Measurements from ENCODE around the gene CDCA5.

CDCA5 gene

DNA sequence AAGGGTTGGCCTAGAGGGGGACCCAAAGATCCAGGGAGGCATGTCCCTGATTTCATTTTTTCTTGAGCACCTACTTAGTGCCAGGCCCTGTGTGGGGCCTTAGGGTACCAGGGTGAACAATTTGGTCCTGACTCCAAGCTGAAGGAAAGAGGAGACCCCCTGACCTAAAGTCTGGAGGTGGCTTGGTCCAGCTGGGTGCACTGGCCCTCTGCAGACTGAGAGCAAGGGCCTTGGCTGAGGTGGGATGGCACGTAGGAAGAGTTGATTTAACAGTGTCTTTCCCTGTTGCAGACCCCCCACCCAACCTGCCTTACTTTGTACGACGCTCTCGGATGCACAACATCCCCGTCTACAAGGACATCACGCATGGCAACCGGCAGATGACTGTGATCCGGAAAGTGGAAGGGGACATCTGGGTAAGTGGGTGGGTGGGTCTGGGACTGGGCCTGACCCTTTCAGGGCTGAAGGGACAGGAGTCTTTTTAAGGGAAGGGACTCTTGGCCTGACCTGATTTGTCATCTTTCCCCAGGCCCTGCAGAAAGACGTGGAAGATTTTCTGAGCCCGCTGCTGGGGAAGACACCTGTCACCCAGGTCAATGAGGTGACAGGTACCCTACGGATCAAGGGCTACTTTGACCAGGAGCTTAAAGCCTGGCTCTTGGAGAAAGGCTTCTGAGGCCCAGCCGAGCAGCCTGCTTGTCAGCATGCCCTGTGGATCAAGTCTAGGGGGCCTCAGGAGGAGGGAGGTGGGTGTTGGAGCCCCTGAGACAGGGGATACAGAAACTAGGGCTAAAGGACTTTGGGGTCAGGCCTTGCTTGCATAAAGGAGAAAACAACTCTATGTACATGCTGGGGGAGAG lies 41.6 kb upstream of the CDCA5 start:
- H3K9me3 ChIP-seq (ENCODE audit: insufficient read depth, low read length): no peaks in the 10 kb centered on the region
- TF ChIP-seq EZH2phosphoT487 (IDR thresholded peaks at IDR 0.05; ENCODE audit: low read depth): no peak
- no peak overlapping the region for H3K4me3 ChIP-seq (ENCODE audit: low read length)
- H3K27ac ChIP-seq (ENCODE audit: low read length): no peak overlapping the region
- H2AFZ ChIP-seq (ENCODE audit: low read depth, low read length): no peak overlapping the region
- H3K79me2 ChIP-seq (ENCODE audit: low read length): peaks cover 47% of the 10 kb centered on the region
- H3K4me2 ChIP-seq (ENCODE audit: low read length): no peak overlapping the region
- no peak overlapping the region for H3K9ac ChIP-seq (ENCODE audit: low read length)
- no peaks in the 10 kb centered on the region for H4K20me1 ChIP-seq (ENCODE audit: insufficient read depth, low read length)
- no peaks in the 10 kb centered on the region for H3K27me3 ChIP-seq (ENCODE audit: low read depth, low read length)
- H3K4me1 ChIP-seq (ENCODE audit: low read length): peaks cover 20% of the 10 kb centered on the region
- H3K36me3 ChIP-seq (replicated peaks; ENCODE audit: low read depth, low read length): peaks cover 59% of the 10 kb centered on the region

DNA sequence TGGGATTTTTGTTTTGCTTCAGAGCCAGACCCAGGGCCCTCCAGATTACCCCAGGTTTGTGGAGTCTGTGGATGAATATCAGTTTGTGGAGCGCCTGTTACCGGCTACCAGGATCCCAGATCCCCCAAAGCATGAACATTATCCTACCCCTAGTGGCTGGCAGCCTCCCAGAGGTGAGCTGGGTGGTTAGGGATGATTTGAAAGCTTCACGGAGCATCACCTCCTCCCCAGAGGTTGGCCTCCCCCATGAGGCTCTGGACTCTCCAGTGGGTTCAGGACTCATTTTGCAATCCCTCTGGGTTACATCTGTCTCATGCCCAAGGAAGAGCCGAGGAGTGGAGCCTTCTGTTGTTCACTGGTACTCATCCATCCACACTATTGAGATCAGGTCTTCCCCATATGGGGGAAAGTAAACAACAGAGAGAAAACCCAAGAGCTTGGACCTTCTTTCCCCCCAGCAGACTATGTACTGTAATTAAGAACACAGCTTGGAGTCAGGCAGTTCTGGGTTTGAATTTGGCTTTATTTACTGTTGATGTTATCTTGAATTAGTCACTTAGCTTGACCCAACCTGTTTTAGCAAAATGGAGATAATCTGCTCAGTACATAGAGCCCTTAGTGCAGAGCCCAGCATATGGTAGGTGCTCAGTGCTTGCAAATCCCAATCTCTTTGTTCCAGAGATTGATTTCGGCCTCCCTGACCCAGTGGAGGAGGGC lies 40.8 kb upstream of the CDCA5 start:
- Histone ChIP-seq H3K4me1 (ENCODE audit: low read length) (peaks cover 22% of the 10 kb centered on the region), H3K79me2 (ENCODE audit: low read length) (peaks cover 55% of the 10 kb centered on the region), H3K36me3 (replicated peaks; ENCODE audit: low read depth, low read length) (peaks cover 59% of the 10 kb centered on the region), H3K27ac (ENCODE audit: low read length) (no peak overlapping the region), H3K4me2 (ENCODE audit: low read length) (no peak overlapping the region), H3K9ac (ENCODE audit: low read length) (no peak overlapping the region), H2AFZ (ENCODE audit: low read depth, low read length) (no peak overlapping the region), H4K20me1 (ENCODE audit: insufficient read depth, low read length) (no peaks in the 10 kb centered on the region), H3K27me3 (ENCODE audit: low read depth, low read length) (no peaks in the 10 kb centered on the region), H3K9me3 (ENCODE audit: insufficient read depth, low read length) (no peaks in the 10 kb centered on the region), H3K4me3 (ENCODE audit: low read length) (no peak overlapping the region)
- no peak for TF ChIP-seq EZH2phosphoT487 (IDR thresholded peaks at IDR 0.05; ENCODE audit: low read depth)
- TF ChIP-seq, protein P1, sequence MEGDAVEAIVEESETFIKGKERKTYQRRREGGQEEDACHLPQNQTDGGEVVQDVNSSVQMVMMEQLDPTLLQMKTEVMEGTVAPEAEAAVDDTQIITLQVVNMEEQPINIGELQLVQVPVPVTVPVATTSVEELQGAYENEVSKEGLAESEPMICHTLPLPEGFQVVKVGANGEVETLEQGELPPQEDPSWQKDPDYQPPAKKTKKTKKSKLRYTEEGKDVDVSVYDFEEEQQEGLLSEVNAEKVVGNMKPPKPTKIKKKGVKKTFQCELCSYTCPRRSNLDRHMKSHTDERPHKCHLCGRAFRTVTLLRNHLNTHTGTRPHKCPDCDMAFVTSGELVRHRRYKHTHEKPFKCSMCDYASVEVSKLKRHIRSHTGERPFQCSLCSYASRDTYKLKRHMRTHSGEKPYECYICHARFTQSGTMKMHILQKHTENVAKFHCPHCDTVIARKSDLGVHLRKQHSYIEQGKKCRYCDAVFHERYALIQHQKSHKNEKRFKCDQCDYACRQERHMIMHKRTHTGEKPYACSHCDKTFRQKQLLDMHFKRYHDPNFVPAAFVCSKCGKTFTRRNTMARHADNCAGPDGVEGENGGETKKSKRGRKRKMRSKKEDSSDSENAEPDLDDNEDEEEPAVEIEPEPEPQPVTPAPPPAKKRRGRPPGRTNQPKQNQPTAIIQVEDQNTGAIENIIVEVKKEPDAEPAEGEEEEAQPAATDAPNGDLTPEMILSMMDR (IDR thresholded peaks at IDR 0.05; ENCODE audit: low read depth, low read length): no peak

DNA sequence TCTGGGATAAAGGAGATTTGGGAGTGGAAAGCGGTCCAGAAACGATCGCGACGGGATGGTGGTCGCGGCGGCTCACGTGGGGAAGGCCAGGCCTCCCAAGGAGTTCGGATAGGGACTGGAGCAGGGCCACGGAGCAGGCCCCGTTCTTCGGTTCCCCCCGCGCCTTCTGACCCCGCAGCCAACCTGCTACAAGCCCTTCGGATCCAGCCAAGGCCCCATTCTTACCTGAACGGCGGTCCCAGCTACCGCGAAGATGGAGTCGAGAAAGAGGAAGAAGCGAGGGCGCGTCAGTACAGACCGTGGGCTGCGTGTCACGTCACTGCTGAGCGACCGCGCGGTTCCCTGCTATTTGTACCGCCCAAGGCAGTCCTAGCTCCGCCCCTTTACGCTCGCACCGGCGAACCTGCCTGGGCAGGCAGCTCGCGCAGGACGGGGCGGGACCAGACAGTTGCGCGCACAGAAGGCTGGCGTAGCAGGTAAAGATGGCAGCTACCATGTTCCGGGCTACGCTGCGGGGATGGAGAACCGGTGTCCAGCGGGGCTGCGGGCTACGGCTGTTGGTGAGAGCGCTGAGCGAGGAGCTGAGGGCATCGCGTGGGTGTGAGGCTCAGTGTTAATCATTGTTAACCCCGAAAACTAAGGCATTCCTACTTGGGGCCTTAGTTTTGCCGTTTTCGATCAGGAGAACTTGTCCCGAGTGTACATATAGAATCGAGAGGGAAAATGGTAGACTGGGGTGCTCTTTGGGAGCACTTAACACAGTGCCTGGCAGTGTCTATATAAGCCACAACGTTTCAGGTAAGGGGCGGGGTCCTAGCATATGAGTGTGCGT lies 38.2 kb upstream of the CDCA5 start, which contains the start of the genes FAU and MRPL49:
Gene FAU (minus strand): TSS at position 270 of the 832 bp plus-strand sequence. CDS start 321 bp downstream, outside the sequence.
Gene MRPL49 (plus strand): TSS at position 457 of the 832 bp plus-strand sequence. CDS start 26 bp downstream, at position 483.
- Histone ChIP-seq H3K27ac (ENCODE audit: low read length) (peak within 1 kb of the TSS; percentile 78), H3K9ac (ENCODE audit: low read length) (peak within 1 kb of the TSS; percentile 97), H3K4me3 (ENCODE audit: low read length) (peak within 1 kb of the TSS; percentile 95), H3K27me3 (ENCODE audit: low read depth, low read length) (no peaks in the 10 kb centered on the region), H3K36me3 (replicated peaks; ENCODE audit: low read depth, low read length) (peaks cover 47% of the 10 kb centered on the region), H3K9me3 (ENCODE audit: insufficient read depth, low read length) (no peaks in the 10 kb centered on the region), H3K79me2 (ENCODE audit: low read length) (peaks cover 63% of the 10 kb centered on the region), H4K20me1 (ENCODE audit: insufficient read depth, low read length) (no peaks in the 10 kb centered on the region), H3K4me1 (ENCODE audit: low read length) (peaks cover 24% of the 10 kb centered on the region), H3K4me2 (ENCODE audit: low read length) (peak within 1 kb of the TSS; percentile 91), H2AFZ (ENCODE audit: low read depth, low read length) (peak within 1 kb of the TSS; percentile 52; the same call in 1 of the 2 replicates)
- no peak for TF ChIP-seq EZH2phosphoT487 (IDR thresholded peaks at IDR 0.05; ENCODE audit: low read depth)
- TF ChIP-seq, protein P1 (IDR thresholded peaks at IDR 0.05; ENCODE audit: low read depth, low read length): no peak

DNA sequence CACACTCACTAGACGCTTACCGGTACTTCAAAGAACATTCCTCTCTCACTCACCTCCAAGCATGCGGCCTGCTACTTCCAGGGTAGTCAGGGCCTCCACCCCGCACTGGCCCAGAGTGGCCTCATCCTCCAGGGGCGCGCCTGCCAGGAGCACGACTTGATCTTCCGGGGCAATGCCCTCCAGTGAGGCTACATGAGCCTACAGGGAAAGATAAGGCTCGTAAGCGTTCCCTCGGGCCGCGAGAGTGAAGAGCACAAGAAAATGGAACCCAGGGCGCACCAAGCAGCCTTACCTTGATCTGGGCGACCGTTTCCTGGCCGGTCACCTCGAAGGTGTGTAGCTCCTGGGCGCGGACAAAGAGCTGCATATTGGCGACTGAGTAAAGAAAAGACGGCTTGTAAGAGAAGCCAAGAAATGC lies 37.6 kb upstream of the CDCA5 start:
- Histone ChIP-seq H3K4me2 (ENCODE audit: low read length) (peak overlapping the region; percentile 91), H3K9me3 (ENCODE audit: insufficient read depth, low read length) (no peaks in the 10 kb centered on the region), H3K36me3 (replicated peaks; ENCODE audit: low read depth, low read length) (peaks cover 43% of the 10 kb centered on the region), H3K9ac (ENCODE audit: low read length) (peak overlapping the region; percentile 93), H3K79me2 (ENCODE audit: low read length) (peaks cover 70% of the 10 kb centered on the region), H2AFZ (ENCODE audit: low read depth, low read length) (no peak overlapping the region), H3K4me1 (ENCODE audit: low read length) (peaks cover 28% of the 10 kb centered on the region), H3K27me3 (ENCODE audit: low read depth, low read length) (no peaks in the 10 kb centered on the region), H4K20me1 (ENCODE audit: insufficient read depth, low read length) (no peaks in the 10 kb centered on the region), H3K27ac (ENCODE audit: low read length) (peak overlapping the region; percentile 61), H3K4me3 (ENCODE audit: low read length) (peak overlapping the region; percentile 95)
- no peak for TF ChIP-seq EZH2phosphoT487 (IDR thresholded peaks at IDR 0.05; ENCODE audit: low read depth)
- TF ChIP-seq, protein P1 (IDR thresholded peaks at IDR 0.05; ENCODE audit: low read depth, low read length): no peak

Measured in OCI-LY3 (cell line).